B cell (primary cell): ENCODE results near the gene KLK13. TPM values are rescaled to one million over a fixed set of nuclear protein-coding genes. Genes with fewer than 3 reads are reported as not detected.

Experiments
- ATAC-seq: fragments of 200-7000 bp; cut with Tn5 transposase; one replicate; pipeline ENCODE4 v1.10.0; 2021; ENCODE audit warnings: low read depth, mild to moderate bottlenecking, moderate number of reproducible peaks, moderate library complexity
- CTCF ChIA-PET: fragments of 350-600 bp; sonication (Branson Sonifier 250); formaldehyde crosslinking; loops from one replicate; lab custom pipeline; 2021; ENCODE audit warnings: antibody characterized with exemption, inconsistent platforms; lab: Charles Lee
- POLR2A ChIA-PET: fragments of 350-600 bp; sonication (Branson Sonifier 250); formaldehyde crosslinking; loops from one replicate; lab custom pipeline; 2021; ENCODE audit warnings: antibody characterized with exemption; lab: Charles Lee
- DNase-seq: peaks from one replicate; pipeline ENCODE4 v3.0.0; 2013
- H2AFZ ChIP-seq: 2 replicates; pipeline ENCODE4 v1.6.1; 2012; ENCODE audit warnings: mild to moderate bottlenecking, low read depth, low read length; ENCODE audit not compliant: insufficient read depth, poor library complexity, severe bottlenecking
- H3K27ac ChIP-seq, 2 donors: 1 replicate in 1 of 2; 2 replicates in 1 of 2; pipeline ENCODE4 v1.5.1; 2012 to 2013; ENCODE audit warnings: low read length in 2 of 2, mild to moderate bottlenecking in 2 of 2, moderate library complexity in 1 of 2
- H3K27me3 ChIP-seq, 4 experiments: fragments of 200-600 bp in 1 of 4; sonication (generic) in 1 of 4; replicated peaks in 1 of 4; 1 replicate in 2 of 4; 2 replicates in 2 of 4; pipeline versions ENCODE4 v1.6.1 to v1.7.0; 2013 to 2016; ENCODE audit warnings: low read length in 3 of 4, mild to moderate bottlenecking in 2 of 4, mixed read lengths in 1 of 4, moderate library complexity in 1 of 4; ENCODE audit not compliant: insufficient read depth in 4 of 4, control insufficient read depth in 3 of 4; ENCODE audit errors: control extremely low read depth in 1 of 4
- H3K36me3 ChIP-seq, 2 experiments: replicated peaks in 1 of 2; 1 replicate in 1 of 2; 2 replicates in 1 of 2; pipeline versions ENCODE4 v1.6.1 to v1.7.1; 2013; ENCODE audit warnings: low read length in 1 of 2; ENCODE audit not compliant: insufficient read depth in 2 of 2, control insufficient read depth in 1 of 2; ENCODE audit errors: control extremely low read depth in 1 of 2, extremely low read depth in 1 of 2
- H3K4me1 ChIP-seq, 2 donors: fragments of 200-600 bp in 1 of 2; sonication (generic) in 1 of 2; 1 replicate in 1 of 2; 2 replicates in 1 of 2; pipeline versions ENCODE4 v1.5.1 to v1.6.1; 2013 to 2017; ENCODE audit warnings: low read length in 2 of 2; ENCODE audit not compliant: control insufficient read depth in 2 of 2, insufficient read depth in 2 of 2
- H3K4me2 ChIP-seq: replicated peaks from 2 replicates; pipeline ENCODE3; 2012; ENCODE audit warnings: mild to moderate bottlenecking, low read depth, low read length; ENCODE audit not compliant: poor library complexity, severe bottlenecking
- H3K4me3 ChIP-seq, 5 experiments: fragments of 200-600 bp in 1 of 5; sonication (generic) in 1 of 5; 1 replicate in 3 of 5; 2 replicates in 2 of 5; pipeline versions ENCODE4 v1.5.1 to v1.7.0; 2011 to 2016; ENCODE audit warnings: low read length in 4 of 5, mild to moderate bottlenecking in 4 of 5, low read depth in 2 of 5, control low read depth in 1 of 5, moderate library complexity in 1 of 5; ENCODE audit not compliant: insufficient read depth in 1 of 5; ENCODE audit errors: control extremely low read depth in 1 of 5, extremely low read depth in 1 of 5
- H3K79me2 ChIP-seq: fragments of 200-600 bp; sonication (generic); one replicate; pipeline ENCODE4 v1.6.0; 2016; ENCODE audit warnings: low read length; ENCODE audit not compliant: control insufficient read depth, insufficient read depth
- H3K9ac ChIP-seq: fragments of 200-600 bp; sonication (generic); 2 replicates; pipeline ENCODE4 v1.6.1; 2017; ENCODE audit warnings: mild to moderate bottlenecking, low read length, moderate library complexity
- H3K9me3 ChIP-seq, 3 donors: one replicate each; pipeline versions ENCODE4 v1.6.1 to v1.7.1; 2013; ENCODE audit warnings: low read length in 2 of 3; ENCODE audit not compliant: control insufficient read depth in 2 of 3, insufficient read depth in 1 of 3; ENCODE audit errors: control extremely low read depth in 1 of 3
- H4K20me1 ChIP-seq: 2 replicates; pipeline ENCODE4 v1.6.0; 2012; ENCODE audit warnings: mild to moderate bottlenecking, low read length; ENCODE audit not compliant: insufficient read depth, control insufficient read depth, poor library complexity, severe bottlenecking
- H3K27ac Mint-ChIP-seq: one replicate; pipeline ENCODE4 v1.8.0; 2021; ENCODE audit warnings: mixed read lengths
- H3K27me3 Mint-ChIP-seq: one replicate; pipeline ENCODE4 v1.8.0; 2021; ENCODE audit warnings: mixed read lengths
- H3K4me1 Mint-ChIP-seq: one replicate; pipeline ENCODE4 v1.8.0; 2021; ENCODE audit warnings: mixed read lengths
- H3K4me3 Mint-ChIP-seq: one replicate; pipeline ENCODE4 v1.8.0; 2021; ENCODE audit warnings: mixed read lengths
- H3K9me3 Mint-ChIP-seq: one replicate; pipeline ENCODE4 v1.8.0; 2022; ENCODE audit warnings: mixed read lengths; ENCODE audit not compliant: insufficient read depth
- EZH2 ChIP-seq: IDR thresholded peaks from 2 replicates; pipeline ENCODE4 v1.6.1; 2012; ENCODE audit warnings: borderline replicate concordance, low read depth, mild to moderate bottlenecking, moderate library complexity, low read length; ENCODE audit not compliant: insufficient read depth, poor library complexity, severe bottlenecking
- WGBS: methylation state at CpG from one replicate; pipeline ENCODE4 v1.1.5; 2013; ENCODE audit warnings: missing lambda C conversion rate; ENCODE audit not compliant: insufficient coverage; 5-methylcytosine and 5-hydroxymethylcytosine counted together
- intact Hi-C: fragments of 100-400 bp; cut with micrococcal nuclease; formaldehyde crosslinking; loops from one replicate; pipeline ENCODE4 v1.10.0; 2022
- polyA plus RNA-seq: library from polyadenylated mRNA; depleted of rRNA; stranded (reverse); fragments of >200 nt; gene quantifications from 2 replicates; pipeline ENCODE4 v1.2.3, GENCODE V29; 2012
- total RNA-seq, 2 donors: library from RNA; stranded (reverse); fragments of 120-200 nt in 1 of 2; gene quantifications; 1 replicate in 1 of 2; 2 replicates in 1 of 2; pipeline versions ENCODE4 v1.2.3 to v1.2.4, GENCODE V29; 2013 to 2022
- TF ChIP-seq, protein P1 (sequence below): fragments of 200-600 bp; IDR thresholded peaks from one replicate; pipeline ENCODE4 v1.8.0; 2022; ENCODE audit warnings: antibody characterized with exemption, mild to moderate bottlenecking

KLK13 gene
- total and polyA plus RNA-seq, 2 donors (not counting 1 experiment from before 2014, with no cell fraction given): not detected

DNA sequence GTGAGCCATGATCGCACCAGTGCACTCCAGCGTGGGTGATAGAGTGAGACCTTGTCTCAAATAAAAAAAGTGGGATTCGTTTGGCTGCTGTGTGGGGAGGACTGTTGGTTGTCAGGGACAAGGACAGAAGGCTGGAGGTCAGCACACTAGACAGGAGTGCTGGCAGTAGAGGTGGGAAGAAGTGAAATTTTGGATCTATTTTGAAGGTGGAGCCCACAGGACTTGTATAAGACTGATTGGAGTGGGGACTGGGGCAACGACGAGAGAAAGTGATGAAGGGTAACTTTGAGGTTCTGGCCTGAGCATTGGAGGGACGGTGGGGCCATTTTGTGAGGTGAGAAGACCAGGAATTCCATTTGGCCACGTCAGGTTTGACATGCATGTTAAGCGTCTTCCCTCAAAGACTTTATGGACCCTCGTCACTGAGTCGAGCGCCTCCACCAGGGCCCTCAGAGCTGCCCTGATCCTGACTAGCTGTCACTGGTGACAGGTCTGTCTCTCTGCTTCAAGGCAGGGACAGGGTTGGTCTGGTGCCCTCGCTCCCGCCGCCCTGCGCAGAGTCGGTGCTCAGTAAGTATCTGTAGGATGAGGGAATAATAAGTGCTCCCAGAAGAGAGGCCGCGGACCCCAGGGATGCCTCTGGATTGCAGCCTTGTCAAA is 42.6 kb upstream of the KLK13 start:
- ATAC-seq (no peak), DNase-seq (peak; percentile 20)
- Mint-ChIP-seq H3K9me3 (no peaks in the 10 kb centered on the region), H3K4me3 (peak overlapping the region; percentile 99), H3K4me1 (peaks cover 35% of the 10 kb centered on the region), H3K27me3 (no peaks in the 10 kb centered on the region), H3K27ac (peak overlapping the region; percentile 97)
- peaks cover 51% of the 10 kb centered on the region for H3K79me2 ChIP-seq
- no peaks in the 10 kb centered on the region for H3K9me3 ChIP-seq
- H3K27ac ChIP-seq: peak overlapping the region in 1 of 2 donors; percentile 76
- H3K4me3 ChIP-seq: peak overlapping the region; percentile 53 to 88 (median 80)
- 26% methylated on average over 18 of the region's 18 CpGs for WGBS
- H3K4me2 ChIP-seq: peak overlapping the region; percentile 96
- CTCF ChIA-PET: interaction anchor here (0.6 kb wide), 1 partner anchor 11 kb away, joined by 4 read pairs; no protein-coding TSS in a partner anchor
- intact Hi-C loops: loop anchor here (1.0 to 2.0 kb wide), 2 partner anchors 231 to 596 kb away; partner anchors contain the start of gene JOSD2
- peak overlapping the region; percentile 69 for H2AFZ ChIP-seq
- peaks cover 4 to 10% of the 10 kb centered on the region in 2 experiments for H3K36me3 ChIP-seq
- TF ChIP-seq EZH2: no peak
- TF ChIP-seq, protein P1, sequence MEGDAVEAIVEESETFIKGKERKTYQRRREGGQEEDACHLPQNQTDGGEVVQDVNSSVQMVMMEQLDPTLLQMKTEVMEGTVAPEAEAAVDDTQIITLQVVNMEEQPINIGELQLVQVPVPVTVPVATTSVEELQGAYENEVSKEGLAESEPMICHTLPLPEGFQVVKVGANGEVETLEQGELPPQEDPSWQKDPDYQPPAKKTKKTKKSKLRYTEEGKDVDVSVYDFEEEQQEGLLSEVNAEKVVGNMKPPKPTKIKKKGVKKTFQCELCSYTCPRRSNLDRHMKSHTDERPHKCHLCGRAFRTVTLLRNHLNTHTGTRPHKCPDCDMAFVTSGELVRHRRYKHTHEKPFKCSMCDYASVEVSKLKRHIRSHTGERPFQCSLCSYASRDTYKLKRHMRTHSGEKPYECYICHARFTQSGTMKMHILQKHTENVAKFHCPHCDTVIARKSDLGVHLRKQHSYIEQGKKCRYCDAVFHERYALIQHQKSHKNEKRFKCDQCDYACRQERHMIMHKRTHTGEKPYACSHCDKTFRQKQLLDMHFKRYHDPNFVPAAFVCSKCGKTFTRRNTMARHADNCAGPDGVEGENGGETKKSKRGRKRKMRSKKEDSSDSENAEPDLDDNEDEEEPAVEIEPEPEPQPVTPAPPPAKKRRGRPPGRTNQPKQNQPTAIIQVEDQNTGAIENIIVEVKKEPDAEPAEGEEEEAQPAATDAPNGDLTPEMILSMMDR: peak; percentile 3
- H3K9ac ChIP-seq: peak overlapping the region; percentile 88
- H3K4me1 ChIP-seq: peaks cover 11 to 16% of the 10 kb centered on the region in 2 donors
- POLR2A ChIA-PET: no interaction called here
- H4K20me1 ChIP-seq: peaks cover 29% of the 10 kb centered on the region
- H3K27me3 ChIP-seq: peaks cover 0 to 3% (median 0%) of the 10 kb centered on the region in 4 experiments

DNA sequence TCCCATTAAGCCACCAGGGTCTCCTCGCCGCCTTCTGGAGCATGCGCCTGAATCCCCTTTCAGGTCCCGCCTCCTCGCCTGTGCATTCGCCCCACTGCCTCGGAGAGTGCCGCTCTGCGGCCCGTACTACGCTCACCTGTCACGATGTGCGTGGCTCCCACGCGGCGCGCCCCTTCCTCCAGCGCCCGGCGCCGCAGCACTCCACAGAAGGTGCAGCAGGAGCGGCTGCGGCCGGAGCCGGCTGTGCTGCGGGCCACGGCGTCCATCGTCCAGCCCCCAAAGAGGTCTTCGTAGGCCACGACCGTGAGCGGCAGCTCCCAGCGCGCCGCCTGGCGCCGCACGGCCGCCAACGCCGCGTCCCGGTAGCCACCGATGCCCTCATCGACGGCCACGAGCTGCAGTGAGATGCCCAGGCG is 39.0 kb upstream of the KLK13 start:
- Histone ChIP-seq H3K79me2 (peaks cover 61% of the 10 kb centered on the region), H3K4me2 (no peak overlapping the region), H3K9ac (no peak overlapping the region), H2AFZ (no peak overlapping the region), H3K27me3 (no peaks in the 10 kb centered on the region), H3K27ac (no peak overlapping the region), H4K20me1 (peaks cover 56% of the 10 kb centered on the region), H3K9me3 (no peaks in the 10 kb centered on the region), H3K36me3 (peaks cover 11 to 21% of the 10 kb centered on the region in 2 experiments), H3K4me1 (peaks cover 10 to 14% of the 10 kb centered on the region in 2 donors), H3K4me3 (no peak overlapping the region)
- intact Hi-C loops: no loop called here
- no peaks in the 10 kb centered on the region for H3K9me3 Mint-ChIP-seq
- ChIA-PET CTCF (no interaction called here), POLR2A (no interaction called here)
- TF ChIP-seq, protein P1: no peak
- TF ChIP-seq EZH2: no peak
- ATAC-seq (no peak), DNase-seq (no peak)
- 97% methylated on average over 49 of the region's 49 CpGs for WGBS
- H3K4me1 Mint-ChIP-seq: peaks cover 32% of the 10 kb centered on the region
- H3K4me3 Mint-ChIP-seq: no peak overlapping the region
- no peaks in the 10 kb centered on the region for H3K27me3 Mint-ChIP-seq
- H3K27ac Mint-ChIP-seq: no peak overlapping the region
